H7 (cell line): ENCODE results near the gene LCORL. TPM values are rescaled to one million over a fixed set of nuclear protein-coding genes. Genes with fewer than 3 reads are reported as not detected.

Experiments
- DNase-seq: peaks from one replicate; pipeline ENCODE4 v3.0.0; 2012
- H3K27me3 ChIP-seq: 2 replicates; pipeline ENCODE4 v1.6.0; 2011; ENCODE audit warnings: mild to moderate bottlenecking, low read length; ENCODE audit not compliant: control insufficient read depth, insufficient read depth
- H3K36me3 ChIP-seq: replicated peaks from 2 replicates; pipeline ENCODE4 v1.5.1; 2011; ENCODE audit warnings: low read length; ENCODE audit not compliant: control insufficient read depth, insufficient read depth
- H3K4me3 ChIP-seq: 2 replicates; pipeline ENCODE4 v1.5.1; 2011; ENCODE audit warnings: low read depth, mild to moderate bottlenecking, control low read depth, low read length, moderate library complexity; ENCODE audit not compliant: insufficient read depth
- total RNA-seq: library from RNA; depleted of rRNA; stranded (reverse); fragments of >200 nt; shearing (Covaris generic); gene quantifications from 2 replicates; pipeline ENCODE4 v1.2.3, GENCODE V29; 2014

The LCORL gene
- total RNA-seq, 1 experiment from 2014 or later = 12.4 TPM

- Histone ChIP-seq H3K36me3 (no peaks in the 10 kb centered on the region), H3K4me3 (no peak overlapping the region), H3K27me3 (no peaks in the 10 kb centered on the region)
- DNase-seq = no peak
Observed at GRCh38 chr4:17932041-17932440, 89.5 kb downstream of the LCORL start.

GRCh38 chr4:17930256-17930655 lies 91.3 kb downstream of the LCORL start:
- no peaks in the 10 kb centered on the region for H3K36me3 ChIP-seq
- no peak overlapping the region for H3K4me3 ChIP-seq
- H3K27me3 ChIP-seq = no peaks in the 10 kb centered on the region
- no peak for DNase-seq

GRCh38 chr4:17924189-17924588 lies 97.4 kb downstream of the LCORL start:
- Histone ChIP-seq H3K27me3 (no peaks in the 10 kb centered on the region), H3K4me3 (no peak overlapping the region), H3K36me3 (no peaks in the 10 kb centered on the region; the same call in 1 of the 2 replicates)
- DNase-seq = no peak

- Histone ChIP-seq H3K27me3 (no peaks in the 10 kb centered on the region), H3K36me3 (no peaks in the 10 kb centered on the region; the same call in 1 of the 2 replicates), H3K4me3 (no peak overlapping the region)
- DNase-seq = no peak
Observed at GRCh38 chr4:17921451-17921850, 100.1 kb downstream of the LCORL start.

- DNase-seq = no peak
- H3K36me3 ChIP-seq = no peaks in the 10 kb centered on the region; the same call in 1 of the 2 replicates
- H3K27me3 ChIP-seq = no peaks in the 10 kb centered on the region
- no peak overlapping the region for H3K4me3 ChIP-seq
Observed at GRCh38 chr4:17920681-17921080, 100.9 kb downstream of the LCORL start.

GRCh38 chr4:17915439-17915838 lies 106.1 kb downstream of the LCORL start:
- Histone ChIP-seq H3K36me3 (no peaks in the 10 kb centered on the region), H3K27me3 (no peaks in the 10 kb centered on the region), H3K4me3 (no peak overlapping the region)
- DNase-seq = no peak

GRCh38 chr4:17912011-17912410 lies 109.5 kb downstream of the LCORL start:
- Histone ChIP-seq H3K27me3 (no peaks in the 10 kb centered on the region), H3K36me3 (no peaks in the 10 kb centered on the region), H3K4me3 (no peak overlapping the region)
- no peak for DNase-seq

GRCh38 chr4:17911608-17912007 lies 109.9 kb downstream of the LCORL start:
- Histone ChIP-seq H3K4me3 (no peak overlapping the region), H3K36me3 (no peaks in the 10 kb centered on the region), H3K27me3 (no peaks in the 10 kb centered on the region)
- DNase-seq = no peak

- no peak for DNase-seq
- no peaks in the 10 kb centered on the region for H3K36me3 ChIP-seq
- no peaks in the 10 kb centered on the region for H3K27me3 ChIP-seq
- no peak overlapping the region for H3K4me3 ChIP-seq
Observed at GRCh38 chr4:17898553-17899055, 123.0 kb downstream of the LCORL start.

- no peaks in the 10 kb centered on the region for H3K27me3 ChIP-seq
- no peak overlapping the region for H3K4me3 ChIP-seq
- H3K36me3 ChIP-seq = no peaks in the 10 kb centered on the region
- DNase-seq = no peak
Observed at GRCh38 chr4:17895481-17895880, 126.1 kb downstream of the LCORL start.

GRCh38 chr4:17894421-17894820 lies 127.1 kb downstream of the LCORL start:
- no peak for DNase-seq
- H3K36me3 ChIP-seq = no peaks in the 10 kb centered on the region

GRCh38 chr4:17889692-17890091 lies 131.9 kb downstream of the LCORL start:
- DNase-seq = no peak
- Histone ChIP-seq H3K4me3 (no peak overlapping the region), H3K27me3 (no peaks in the 10 kb centered on the region), H3K36me3 (no peaks in the 10 kb centered on the region)

More at GRCh38 chr4:17894421-17894820, 127.1 kb downstream of the LCORL start:
- Histone ChIP-seq H3K27me3 (no peaks in the 10 kb centered on the region), H3K4me3 (no peak overlapping the region)

GRCh38 chr4:17884511-17884910 lies 137.0 kb downstream of the LCORL start:
- Histone ChIP-seq H3K36me3 (no peaks in the 10 kb centered on the region), H3K4me3 (no peak overlapping the region), H3K27me3 (no peaks in the 10 kb centered on the region)
- no peak for DNase-seq

GRCh38 chr4:17884063-17884462 lies 137.5 kb downstream of the LCORL start:
- DNase-seq = no peak
- H3K27me3 ChIP-seq = no peaks in the 10 kb centered on the region
- H3K4me3 ChIP-seq = no peak overlapping the region
- no peaks in the 10 kb centered on the region for H3K36me3 ChIP-seq

- no peak for DNase-seq
- Histone ChIP-seq H3K36me3 (no peaks in the 10 kb centered on the region), H3K27me3 (no peaks in the 10 kb centered on the region), H3K4me3 (no peak overlapping the region)
Observed at GRCh38 chr4:17877661-17878060, 143.9 kb downstream of the LCORL start.

GRCh38 chr4:17876943-17877342 lies 144.6 kb downstream of the LCORL start:
- Histone ChIP-seq H3K27me3 (no peaks in the 10 kb centered on the region), H3K36me3 (no peaks in the 10 kb centered on the region), H3K4me3 (no peak overlapping the region)
- DNase-seq = no peak
